ENCODE data around the gene EIF5.

EIF5 gene

DNA sequence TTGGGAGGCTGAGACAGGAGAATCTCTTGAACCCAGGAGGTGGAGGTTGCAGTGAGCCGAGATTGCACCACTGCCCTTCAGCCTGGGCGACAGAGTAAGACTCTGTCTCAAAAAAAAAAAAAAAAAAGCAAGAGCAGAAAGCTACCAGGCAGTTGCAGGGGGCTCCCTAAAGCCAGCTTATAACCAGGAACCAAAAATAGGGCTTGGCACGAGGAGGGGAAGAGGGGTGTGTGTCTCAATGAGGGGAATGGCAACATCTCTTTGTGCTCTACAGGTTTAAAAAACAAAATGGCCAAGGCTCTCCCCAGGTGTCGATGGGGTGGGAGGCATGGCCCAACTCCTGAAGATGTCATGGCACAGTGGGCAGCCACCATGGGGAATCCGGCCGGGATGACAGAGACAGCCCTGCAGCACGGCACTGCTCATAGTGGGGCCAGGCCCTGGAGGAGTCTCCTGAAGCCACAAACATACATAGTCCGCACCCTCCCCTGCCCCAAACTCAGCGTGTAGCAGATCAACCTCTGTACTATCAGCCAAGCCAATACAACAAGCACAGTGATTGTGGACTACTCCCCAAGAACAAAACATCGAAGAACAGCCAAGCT is 16.0 kb upstream of the EIF5 start:
- TF ChIP-seq ZFX (IDR thresholded peaks at IDR 0.05; ENCODE audit: borderline replicate concordance), result no peak
- TF ChIP-seq, protein P1, sequence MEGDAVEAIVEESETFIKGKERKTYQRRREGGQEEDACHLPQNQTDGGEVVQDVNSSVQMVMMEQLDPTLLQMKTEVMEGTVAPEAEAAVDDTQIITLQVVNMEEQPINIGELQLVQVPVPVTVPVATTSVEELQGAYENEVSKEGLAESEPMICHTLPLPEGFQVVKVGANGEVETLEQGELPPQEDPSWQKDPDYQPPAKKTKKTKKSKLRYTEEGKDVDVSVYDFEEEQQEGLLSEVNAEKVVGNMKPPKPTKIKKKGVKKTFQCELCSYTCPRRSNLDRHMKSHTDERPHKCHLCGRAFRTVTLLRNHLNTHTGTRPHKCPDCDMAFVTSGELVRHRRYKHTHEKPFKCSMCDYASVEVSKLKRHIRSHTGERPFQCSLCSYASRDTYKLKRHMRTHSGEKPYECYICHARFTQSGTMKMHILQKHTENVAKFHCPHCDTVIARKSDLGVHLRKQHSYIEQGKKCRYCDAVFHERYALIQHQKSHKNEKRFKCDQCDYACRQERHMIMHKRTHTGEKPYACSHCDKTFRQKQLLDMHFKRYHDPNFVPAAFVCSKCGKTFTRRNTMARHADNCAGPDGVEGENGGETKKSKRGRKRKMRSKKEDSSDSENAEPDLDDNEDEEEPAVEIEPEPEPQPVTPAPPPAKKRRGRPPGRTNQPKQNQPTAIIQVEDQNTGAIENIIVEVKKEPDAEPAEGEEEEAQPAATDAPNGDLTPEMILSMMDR (IDR thresholded peaks at IDR 0.05), result no peak
- H3K27ac ChIP-seq, result no peak overlapping the region

DNA sequence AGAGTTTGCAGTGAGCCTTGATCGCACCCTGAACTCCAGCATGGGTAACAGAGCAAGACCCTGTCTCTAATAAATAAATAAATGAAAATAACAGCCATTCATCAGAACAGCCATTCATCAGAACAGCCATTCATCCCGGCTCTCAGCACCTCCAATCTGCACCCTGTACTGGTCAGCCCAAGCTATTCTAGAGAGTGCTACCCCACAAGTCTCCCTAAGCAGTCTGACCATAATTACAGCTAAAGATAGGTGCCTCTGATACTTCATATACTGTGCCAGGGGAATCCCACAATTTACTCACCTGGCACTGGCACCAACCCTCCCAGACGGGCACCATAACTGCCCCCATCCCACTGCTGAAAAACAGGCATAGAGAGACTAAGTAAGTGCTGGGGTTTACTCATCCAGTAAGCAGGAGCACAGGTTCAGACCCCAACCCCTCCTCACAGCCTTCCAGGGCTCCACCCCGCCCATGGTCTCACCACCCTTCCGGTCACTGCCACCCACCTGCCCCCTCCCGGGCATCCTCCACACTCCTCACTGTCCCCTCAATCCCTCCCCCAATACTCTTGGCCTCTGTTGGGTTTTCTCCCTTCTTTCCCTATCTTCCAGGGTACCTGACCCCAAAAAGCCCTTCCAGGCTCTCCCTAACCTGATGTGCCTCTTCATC is 15.2 kb upstream of the EIF5 start:
- TF ChIP-seq, protein P1 (IDR thresholded peaks at IDR 0.05), result no peak
- no peak for TF ChIP-seq ZFX (IDR thresholded peaks at IDR 0.05; ENCODE audit: borderline replicate concordance)
- H3K27ac ChIP-seq, result no peak overlapping the region

DNA sequence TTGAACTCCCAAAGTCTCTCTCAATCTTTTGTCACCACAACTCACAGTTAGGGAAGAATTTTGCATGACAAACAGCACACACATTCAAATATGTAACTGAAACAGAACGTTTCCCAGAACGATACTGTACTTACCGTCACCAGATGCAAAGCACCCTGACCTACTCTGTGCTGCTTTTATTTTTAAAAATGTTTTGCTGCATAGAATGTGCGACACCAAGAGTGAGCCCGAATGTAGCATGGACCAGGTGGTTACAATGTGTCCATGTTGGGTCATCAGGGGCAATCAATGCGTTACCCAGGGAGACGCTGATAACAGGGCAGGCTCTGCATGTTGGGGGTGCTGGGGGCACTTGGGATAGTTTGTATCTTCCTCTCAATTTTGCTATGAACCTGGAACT is 14.6 kb upstream of the EIF5 start:
- no peak overlapping the region for H3K27ac ChIP-seq
- no peak for TF ChIP-seq ZFX (IDR thresholded peaks at IDR 0.05; ENCODE audit: borderline replicate concordance)
- TF ChIP-seq, protein P1 (IDR thresholded peaks at IDR 0.05), result no peak

DNA sequence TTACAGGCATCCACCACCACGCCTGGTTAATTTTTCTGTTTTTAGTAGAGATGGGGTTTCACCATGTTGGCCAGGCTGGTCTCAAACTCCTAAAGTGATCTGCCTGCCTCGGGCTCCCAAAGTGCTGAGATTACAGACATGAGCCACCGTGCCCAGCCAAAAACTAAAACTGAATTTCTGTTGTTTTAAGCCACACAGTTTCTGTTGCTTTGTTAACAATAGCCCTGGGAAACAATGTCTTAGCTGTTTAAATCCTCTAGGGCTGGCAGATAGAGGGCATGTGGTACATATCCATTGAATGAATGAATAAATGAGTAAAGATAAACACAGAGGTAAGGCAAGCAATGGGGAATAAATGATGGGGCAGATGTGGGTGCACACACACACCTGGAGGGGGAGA is 8.0 kb upstream of the EIF5 start:
- TF ChIP-seq ZFX (IDR thresholded peaks at IDR 0.05; ENCODE audit: borderline replicate concordance), result no peak
- TF ChIP-seq, protein P1 (IDR thresholded peaks at IDR 0.05), result no peak
- H3K27ac ChIP-seq, result no peak overlapping the region

DNA sequence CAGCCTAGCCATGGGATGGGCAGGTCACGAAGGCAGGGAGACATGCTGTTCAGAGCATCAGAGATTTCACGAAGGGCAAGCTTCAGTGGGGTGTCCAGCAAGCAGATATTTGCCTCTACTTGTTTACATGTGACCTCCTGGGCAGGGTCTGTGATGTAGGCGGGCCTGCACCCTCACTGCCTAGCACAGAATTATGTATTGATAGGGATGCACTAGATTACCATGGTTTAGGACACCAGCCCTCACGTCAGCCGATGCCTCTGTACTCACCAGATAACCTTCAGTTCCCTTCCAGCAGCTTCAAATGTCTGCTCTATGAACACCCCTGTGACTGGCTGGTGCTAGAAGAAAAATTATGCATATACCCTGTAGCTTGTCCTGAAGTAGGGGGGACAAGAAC is 5.1 kb upstream of the EIF5 start:
- TF ChIP-seq, protein P1 (IDR thresholded peaks at IDR 0.05), result no peak
- TF ChIP-seq ZFX (IDR thresholded peaks at IDR 0.05; ENCODE audit: borderline replicate concordance), result no peak
- no peak overlapping the region for H3K27ac ChIP-seq

DNA sequence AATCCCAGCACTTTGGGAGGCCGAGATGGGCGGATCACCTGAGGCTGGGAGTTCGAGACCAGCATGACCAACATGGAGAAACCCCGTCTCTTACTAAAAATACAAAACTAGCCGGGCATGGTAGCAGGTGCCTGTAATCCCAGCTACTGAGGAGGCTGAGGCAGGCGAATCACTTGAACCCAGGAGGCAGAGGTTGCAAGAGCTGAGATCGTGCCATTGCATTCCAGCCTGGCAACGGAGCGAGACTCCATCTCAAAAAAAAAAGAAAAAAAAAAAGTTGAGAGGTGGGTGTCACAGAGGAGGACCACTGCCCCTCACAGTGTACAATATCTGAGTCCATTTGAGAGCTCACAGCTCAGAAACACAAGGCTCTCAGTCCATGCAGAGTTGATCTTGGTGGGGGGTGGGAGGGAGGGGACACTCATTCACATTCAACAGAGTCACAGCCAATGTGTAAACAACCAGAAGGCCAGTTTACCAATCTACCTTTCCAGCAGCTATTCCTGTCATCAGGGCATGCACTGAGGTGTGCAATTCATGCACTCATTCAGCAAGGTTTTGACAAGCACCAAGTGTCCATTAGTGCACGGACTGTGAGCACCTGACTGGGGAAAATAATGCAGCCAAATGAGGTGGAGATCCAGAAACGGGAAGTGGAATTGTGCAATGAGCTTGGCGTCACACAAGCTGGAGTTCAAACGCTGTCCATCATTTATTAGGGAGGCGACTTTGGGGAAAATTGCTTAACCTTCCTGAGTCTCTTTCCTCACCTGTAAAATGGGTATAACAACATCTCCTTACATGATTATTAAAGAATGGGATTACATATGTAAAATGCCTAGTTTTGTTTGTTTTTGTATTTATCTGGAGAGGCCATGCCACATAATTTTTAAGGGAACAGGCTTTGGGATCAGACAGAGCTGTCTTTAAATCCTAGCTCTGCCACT is 4.4 kb upstream of the EIF5 start:
- no peak overlapping the region for H3K27ac ChIP-seq
- TF ChIP-seq ZFX (IDR thresholded peaks at IDR 0.05; ENCODE audit: borderline replicate concordance), result no peak
- TF ChIP-seq, protein P1 (IDR thresholded peaks at IDR 0.05), result no peak
